ENCODE measurements around the gene RAB31. TPM values are rescaled to one million over a fixed set of nuclear protein-coding genes. Genes with fewer than 3 reads are reported as not detected.

The RAB31 gene
- polyA plus RNA-seq, 1 donor from 2014 or later: 16.3 TPM

GRCh38 chr18:9902832-9903231, 194.7 kb downstream of the RAB31 start:
- H4K20me1 ChIP-seq (ENCODE audit: insufficient read depth): no peaks in the 10 kb centered on the region
- H3K9me2 ChIP-seq (ENCODE audit: insufficient read depth, low read length): no peaks in the 10 kb centered on the region
- no peaks in the 10 kb centered on the region for H3K9me3 ChIP-seq (ENCODE audit: low read length)
- H3K27ac ChIP-seq (ENCODE audit: low read length): no peak overlapping the region
- no peak for TF ChIP-seq CTCF (IDR thresholded peaks at IDR 0.05; ENCODE audit: poor library complexity, severe bottlenecking)
- H3K4me2 ChIP-seq (ENCODE audit: low read length): no peak overlapping the region
- no peak overlapping the region for H3K4me3 ChIP-seq (ENCODE audit: low read length)
- no peaks in the 10 kb centered on the region for H3F3A ChIP-seq (ENCODE audit: insufficient read depth, low read length, poor library complexity, severe bottlenecking)
- H3K27me3 ChIP-seq (ENCODE audit: insufficient read depth, low read depth, low read length): no peaks in the 10 kb centered on the region
- no peaks in the 10 kb centered on the region for H3K79me2 ChIP-seq (replicated peaks; ENCODE audit: insufficient read depth, low read length)
- H2AFZ ChIP-seq (ENCODE audit: low read depth, low read length): no peak overlapping the region
- no peaks in the 10 kb centered on the region for H3K36me3 ChIP-seq (ENCODE audit: insufficient read depth, low read length)
- H3K9ac ChIP-seq (ENCODE audit: low read length): no peak overlapping the region

- H3K4me2 ChIP-seq (ENCODE audit: low read length): no peak overlapping the region
- no peaks in the 10 kb centered on the region for H3K36me3 ChIP-seq (ENCODE audit: insufficient read depth, low read length)
- H3K9ac ChIP-seq (ENCODE audit: low read length): no peak overlapping the region
- no peak overlapping the region for H2AFZ ChIP-seq (ENCODE audit: low read depth, low read length)
- no peaks in the 10 kb centered on the region for H3K79me2 ChIP-seq (replicated peaks; ENCODE audit: insufficient read depth, low read length)
- H3F3A ChIP-seq (ENCODE audit: insufficient read depth, low read length, poor library complexity, severe bottlenecking): no peaks in the 10 kb centered on the region
- no peak for TF ChIP-seq RAD21 (conservative IDR thresholded peaks at IDR 0.05)
- TF ChIP-seq POLR2AphosphoS5 (IDR thresholded peaks at IDR 0.05): no peak
- TF ChIP-seq MXI1 (conservative IDR thresholded peaks at IDR 0.05; ENCODE audit: poor library complexity, severe bottlenecking): no peak
- TF ChIP-seq SMC3 (conservative IDR thresholded peaks at IDR 0.05; ENCODE audit: poor library complexity): no peak
- TF ChIP-seq CTCF (IDR thresholded peaks at IDR 0.05; ENCODE audit: poor library complexity, severe bottlenecking): no peak
- no peak for TF ChIP-seq EZH2 (IDR thresholded peaks at IDR 0.05; ENCODE audit: borderline replicate concordance, insufficient read depth, low read length, poor library complexity, severe bottlenecking)
- TF ChIP-seq TAF1 (IDR thresholded peaks at IDR 0.05; ENCODE audit: low read depth): no peak
- no peaks in the 10 kb centered on the region for H4K20me1 ChIP-seq (ENCODE audit: insufficient read depth)
- no peaks in the 10 kb centered on the region for H3K27me3 ChIP-seq (ENCODE audit: insufficient read depth, low read depth, low read length)
- no peaks in the 10 kb centered on the region for H3K9me2 ChIP-seq (ENCODE audit: insufficient read depth, low read length)
- no peaks in the 10 kb centered on the region for H3K9me3 ChIP-seq (ENCODE audit: low read length)
- no peak overlapping the region for H3K27ac ChIP-seq (ENCODE audit: low read length)
- H3K4me3 ChIP-seq (ENCODE audit: low read length): no peak overlapping the region
These were observed 197.4 kb downstream of the RAB31 start for GRCh38 chr18:9905401-9905922.

GRCh38 chr18:9906481-9906880, 198.4 kb downstream of the RAB31 start:
- Histone ChIP-seq H3K27ac (ENCODE audit: low read length) (no peak overlapping the region), H3K79me2 (replicated peaks; ENCODE audit: insufficient read depth, low read length) (no peaks in the 10 kb centered on the region), H3K9me3 (ENCODE audit: low read length) (no peaks in the 10 kb centered on the region), H3K27me3 (ENCODE audit: insufficient read depth, low read depth, low read length) (no peaks in the 10 kb centered on the region), H3K9me2 (ENCODE audit: insufficient read depth, low read length) (no peaks in the 10 kb centered on the region), H2AFZ (ENCODE audit: low read depth, low read length) (no peak overlapping the region), H3F3A (ENCODE audit: insufficient read depth, low read length, poor library complexity, severe bottlenecking) (no peaks in the 10 kb centered on the region), H3K4me2 (ENCODE audit: low read length) (no peak overlapping the region), H3K36me3 (ENCODE audit: insufficient read depth, low read length) (no peaks in the 10 kb centered on the region), H4K20me1 (ENCODE audit: insufficient read depth) (no peaks in the 10 kb centered on the region), H3K4me3 (ENCODE audit: low read length) (no peak overlapping the region), H3K9ac (ENCODE audit: low read length) (no peak overlapping the region)
- TF ChIP-seq MXI1 (conservative IDR thresholded peaks at IDR 0.05; ENCODE audit: poor library complexity, severe bottlenecking): no peak

Data from neural cell (in vitro differentiated cells).